ENCODE results near the gene FFAR4. TPM values are rescaled to one million over a fixed set of nuclear protein-coding genes. Genes with fewer than 3 reads are reported as not detected.
A peak's percentile ranks its signal among the peaks of the same experiment; 100 is the strongest.

The FFAR4 gene
- total and polyA plus RNA-seq, 2 experiments from 2014 or later = 0.06 TPM; not detected in 1

DNA sequence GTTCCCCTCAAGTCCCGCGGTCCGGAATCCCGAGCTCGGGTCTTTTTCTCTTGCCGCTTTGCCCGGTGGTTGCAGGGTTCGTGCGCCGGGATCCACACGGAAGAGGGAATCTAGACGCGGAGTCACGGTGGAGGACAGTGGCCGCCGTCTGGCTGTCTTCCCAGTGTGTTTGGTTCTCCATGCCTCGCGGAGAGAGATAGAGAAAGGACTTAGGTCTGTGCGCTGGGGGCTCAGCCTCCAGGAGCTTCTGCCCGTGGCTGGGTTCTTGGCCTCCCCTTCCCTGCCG, 1.6 kb downstream of the FFAR4 start (continued):
- TF ChIP-seq, protein P1, sequence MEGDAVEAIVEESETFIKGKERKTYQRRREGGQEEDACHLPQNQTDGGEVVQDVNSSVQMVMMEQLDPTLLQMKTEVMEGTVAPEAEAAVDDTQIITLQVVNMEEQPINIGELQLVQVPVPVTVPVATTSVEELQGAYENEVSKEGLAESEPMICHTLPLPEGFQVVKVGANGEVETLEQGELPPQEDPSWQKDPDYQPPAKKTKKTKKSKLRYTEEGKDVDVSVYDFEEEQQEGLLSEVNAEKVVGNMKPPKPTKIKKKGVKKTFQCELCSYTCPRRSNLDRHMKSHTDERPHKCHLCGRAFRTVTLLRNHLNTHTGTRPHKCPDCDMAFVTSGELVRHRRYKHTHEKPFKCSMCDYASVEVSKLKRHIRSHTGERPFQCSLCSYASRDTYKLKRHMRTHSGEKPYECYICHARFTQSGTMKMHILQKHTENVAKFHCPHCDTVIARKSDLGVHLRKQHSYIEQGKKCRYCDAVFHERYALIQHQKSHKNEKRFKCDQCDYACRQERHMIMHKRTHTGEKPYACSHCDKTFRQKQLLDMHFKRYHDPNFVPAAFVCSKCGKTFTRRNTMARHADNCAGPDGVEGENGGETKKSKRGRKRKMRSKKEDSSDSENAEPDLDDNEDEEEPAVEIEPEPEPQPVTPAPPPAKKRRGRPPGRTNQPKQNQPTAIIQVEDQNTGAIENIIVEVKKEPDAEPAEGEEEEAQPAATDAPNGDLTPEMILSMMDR (conservative IDR thresholded peaks at IDR 0.05; ENCODE audit: low read depth in 2 of 2) = no peak
- no peak for TF ChIP-seq ZNF114 (CRISPR knock-in tag; IDR thresholded peaks at IDR 0.05)
- peak; percentile 5 for TF ChIP-seq EZH2 (IDR thresholded peaks at IDR 0.05; ENCODE audit: low read depth, unreplicated experiment)

DNA sequence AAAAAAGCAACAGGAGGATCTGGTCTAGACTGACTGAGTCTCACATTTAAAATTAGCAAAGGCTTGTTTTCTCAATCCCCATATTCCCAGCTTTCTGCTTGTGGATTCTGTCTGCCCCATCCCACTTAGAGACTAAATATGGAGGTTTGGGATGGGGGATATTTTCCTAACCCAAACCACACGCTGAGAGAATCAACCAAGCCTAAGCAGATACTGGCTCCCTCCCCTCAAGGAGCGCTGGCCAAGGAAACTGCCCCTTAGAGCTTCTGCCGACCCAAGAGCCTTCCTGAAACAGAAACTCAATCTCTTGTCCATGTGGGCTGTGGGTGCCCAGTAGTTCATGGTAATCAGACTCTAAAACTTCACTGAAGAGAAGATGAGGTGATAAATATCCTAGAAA, 3.9 kb downstream of the FFAR4 start:
- DNase-seq (ENCODE audit: low spot score) (peak; percentile 18), ATAC-seq (no peak)
- Histone ChIP-seq H3K79me2 (replicated peaks; ENCODE audit: insufficient read depth) (no peaks in the 10 kb centered on the region), H3F3A (replicated peaks; ENCODE audit: low read depth) (peaks cover 7% of the 10 kb centered on the region; the same call in 1 of the 2 replicates), H3K36me3 (ENCODE audit: insufficient read depth) (no peaks in the 10 kb centered on the region), H3K4me1 (ENCODE audit: insufficient read depth) (peaks cover 6% of the 10 kb centered on the region), H3K4me2 (no peak overlapping the region), H2AFZ (no peak overlapping the region), H4K20me1 (replicated peaks; ENCODE audit: insufficient read depth) (no peaks in the 10 kb centered on the region; the same call in 1 of the 2 replicates), H3K27ac (ENCODE audit: low read depth) (no peak overlapping the region), H3K27me3 (ENCODE audit: insufficient read depth) (peaks cover 74% of the 10 kb centered on the region), H3K4me3 (no peak overlapping the region), H3K9me2 (ENCODE audit: insufficient read depth) (no peaks in the 10 kb centered on the region)
- Mint-ChIP-seq H3K27me3 (ENCODE audit: insufficient read depth, low read depth, poor library complexity) (peaks cover 51% of the 10 kb centered on the region), H3K27ac (no peak overlapping the region), H3K9me3 (no peaks in the 10 kb centered on the region), H3K4me1 (peaks cover 14% of the 10 kb centered on the region), H3K4me3 (no peak overlapping the region), H3K36me3 (ENCODE audit: low read depth) (no peaks in the 10 kb centered on the region)
- TF ChIP-seq ZNF331 (CRISPR knock-in tag; IDR thresholded peaks at IDR 0.05; ENCODE audit: low read depth) = no peak
- no peak for TF ChIP-seq POLR2AphosphoS5 (IDR thresholded peaks at IDR 0.05; ENCODE audit: low read depth)
- TF ChIP-seq STAT1 (IDR thresholded peaks at IDR 0.05; ENCODE audit: unreplicated experiment) = no peak
- peak; percentile 69 for TF ChIP-seq JUNB (IDR thresholded peaks at IDR 0.05; ENCODE audit: unreplicated experiment)
- no peak for TF ChIP-seq ZNF114 (CRISPR knock-in tag; IDR thresholded peaks at IDR 0.05)

DNA sequence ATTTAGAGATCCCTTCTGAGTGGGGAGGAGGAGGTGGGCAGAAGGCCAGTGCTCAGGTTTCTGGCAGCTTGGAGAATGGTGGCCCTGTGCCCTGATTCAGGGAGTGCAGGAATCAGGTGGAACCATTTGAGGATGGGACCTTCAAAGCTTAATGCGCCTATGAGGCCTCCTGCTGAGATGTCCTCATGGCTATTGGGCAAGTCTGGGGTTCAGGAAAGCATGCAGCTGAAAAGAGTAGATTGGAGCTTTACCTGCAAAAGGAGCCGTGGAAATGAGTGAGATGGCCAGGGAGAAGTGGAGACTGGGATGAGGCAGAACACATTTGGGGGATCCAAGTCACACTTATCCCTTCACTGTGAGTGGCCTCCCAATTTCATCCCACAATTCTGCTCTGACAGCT, 6.1 kb downstream of the FFAR4 start:
- no peak for ATAC-seq
- TF ChIP-seq CREB1 (CRISPR knock-in tag; IDR thresholded peaks at IDR 0.05; ENCODE audit: low read depth) = no peak
- TF ChIP-seq, protein P1 (conservative IDR thresholded peaks at IDR 0.05; ENCODE audit: low read depth in 2 of 2) = no peak
- TF ChIP-seq ZNF331 (CRISPR knock-in tag; IDR thresholded peaks at IDR 0.05; ENCODE audit: low read depth) = no peak
- no peak for TF ChIP-seq JUNB (IDR thresholded peaks at IDR 0.05; ENCODE audit: unreplicated experiment)
- no peak for TF ChIP-seq STAT1 (IDR thresholded peaks at IDR 0.05; ENCODE audit: unreplicated experiment)
- TF ChIP-seq EZH2 (IDR thresholded peaks at IDR 0.05; ENCODE audit: low read depth, unreplicated experiment) = no peak
- TF ChIP-seq, protein P2, sequence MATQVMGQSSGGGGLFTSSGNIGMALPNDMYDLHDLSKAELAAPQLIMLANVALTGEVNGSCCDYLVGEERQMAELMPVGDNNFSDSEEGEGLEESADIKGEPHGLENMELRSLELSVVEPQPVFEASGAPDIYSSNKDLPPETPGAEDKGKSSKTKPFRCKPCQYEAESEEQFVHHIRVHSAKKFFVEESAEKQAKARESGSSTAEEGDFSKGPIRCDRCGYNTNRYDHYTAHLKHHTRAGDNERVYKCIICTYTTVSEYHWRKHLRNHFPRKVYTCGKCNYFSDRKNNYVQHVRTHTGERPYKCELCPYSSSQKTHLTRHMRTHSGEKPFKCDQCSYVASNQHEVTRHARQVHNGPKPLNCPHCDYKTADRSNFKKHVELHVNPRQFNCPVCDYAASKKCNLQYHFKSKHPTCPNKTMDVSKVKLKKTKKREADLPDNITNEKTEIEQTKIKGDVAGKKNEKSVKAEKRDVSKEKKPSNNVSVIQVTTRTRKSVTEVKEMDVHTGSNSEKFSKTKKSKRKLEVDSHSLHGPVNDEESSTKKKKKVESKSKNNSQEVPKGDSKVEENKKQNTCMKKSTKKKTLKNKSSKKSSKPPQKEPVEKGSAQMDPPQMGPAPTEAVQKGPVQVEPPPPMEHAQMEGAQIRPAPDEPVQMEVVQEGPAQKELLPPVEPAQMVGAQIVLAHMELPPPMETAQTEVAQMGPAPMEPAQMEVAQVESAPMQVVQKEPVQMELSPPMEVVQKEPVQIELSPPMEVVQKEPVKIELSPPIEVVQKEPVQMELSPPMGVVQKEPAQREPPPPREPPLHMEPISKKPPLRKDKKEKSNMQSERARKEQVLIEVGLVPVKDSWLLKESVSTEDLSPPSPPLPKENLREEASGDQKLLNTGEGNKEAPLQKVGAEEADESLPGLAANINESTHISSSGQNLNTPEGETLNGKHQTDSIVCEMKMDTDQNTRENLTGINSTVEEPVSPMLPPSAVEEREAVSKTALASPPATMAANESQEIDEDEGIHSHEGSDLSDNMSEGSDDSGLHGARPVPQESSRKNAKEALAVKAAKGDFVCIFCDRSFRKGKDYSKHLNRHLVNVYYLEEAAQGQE (IDR thresholded peaks at IDR 0.05; ENCODE audit: unreplicated experiment) = no peak
- TF ChIP-seq POLR2AphosphoS5 (IDR thresholded peaks at IDR 0.05; ENCODE audit: low read depth) = no peak

More for the DNA sequence above, 6.1 kb downstream of the FFAR4 start:
- Histone ChIP-seq H3K27me3 (ENCODE audit: insufficient read depth) (peaks cover 53% of the 10 kb centered on the region), H3K27ac (ENCODE audit: low read depth) (no peak overlapping the region), H3K4me1 (ENCODE audit: insufficient read depth) (peaks cover 1% of the 10 kb centered on the region), H2AFZ (no peak overlapping the region), H3F3A (replicated peaks; ENCODE audit: low read depth) (peaks cover 3% of the 10 kb centered on the region; the same call in 1 of the 2 replicates), H3K79me2 (replicated peaks; ENCODE audit: insufficient read depth) (no peaks in the 10 kb centered on the region), H3K4me2 (no peak overlapping the region), H3K9me2 (ENCODE audit: insufficient read depth) (no peaks in the 10 kb centered on the region), H3K4me3 (no peak overlapping the region), H3K36me3 (ENCODE audit: insufficient read depth) (no peaks in the 10 kb centered on the region), H4K20me1 (replicated peaks; ENCODE audit: insufficient read depth) (no peaks in the 10 kb centered on the region; the same call in 1 of the 2 replicates)
- DNase-seq (ENCODE audit: low spot score) = no peak
- Mint-ChIP-seq H3K27ac (no peak overlapping the region), H3K27me3 (ENCODE audit: insufficient read depth, low read depth, poor library complexity) (peaks cover 29% of the 10 kb centered on the region), H3K36me3 (ENCODE audit: low read depth) (no peaks in the 10 kb centered on the region), H3K4me3 (no peak overlapping the region), H3K9me3 (no peaks in the 10 kb centered on the region), H3K4me1 (peaks cover 8% of the 10 kb centered on the region)
